ENCODE measurements around the gene MAML3.

MAML3 gene

GRCh38 chr4:139802931-139803330, 351.1 kb downstream of the MAML3 start:
- in situ Hi-C loops (cut with HindIII; ENCODE audit: low sequenced_read_pairs) = no loop called here

- in situ Hi-C loops (cut with HindIII; ENCODE audit: low sequenced_read_pairs) = no loop called here
These were observed 351.5 kb downstream of the MAML3 start for GRCh38 chr4:139802488-139802887.

- in situ Hi-C loops (cut with HindIII; ENCODE audit: low sequenced_read_pairs) = no loop called here
These were observed 352.1 kb downstream of the MAML3 start for GRCh38 chr4:139801895-139802294.

- in situ Hi-C loops (cut with HindIII; ENCODE audit: low sequenced_read_pairs) = no loop called here
These were observed 353.9 kb downstream of the MAML3 start for GRCh38 chr4:139800082-139800481.

- in situ Hi-C loops (cut with HindIII; ENCODE audit: low sequenced_read_pairs) = no loop called here
These were observed 354.4 kb downstream of the MAML3 start for GRCh38 chr4:139799615-139800014.

GRCh38 chr4:139798456-139798855, 355.5 kb downstream of the MAML3 start:
- in situ Hi-C loops (cut with HindIII; ENCODE audit: low sequenced_read_pairs) = no loop called here

GRCh38 chr4:139797287-139797686, 356.7 kb downstream of the MAML3 start:
- in situ Hi-C loops (cut with HindIII; ENCODE audit: low sequenced_read_pairs) = no loop called here

GRCh38 chr4:139795527-139796314, 358.3 kb downstream of the MAML3 start:
- in situ Hi-C loops (cut with HindIII; ENCODE audit: low sequenced_read_pairs) = no loop called here

- in situ Hi-C loops (cut with HindIII; ENCODE audit: low sequenced_read_pairs) = no loop called here
These were observed 359.6 kb downstream of the MAML3 start for GRCh38 chr4:139794158-139794954.

GRCh38 chr4:139791681-139792080, 362.3 kb downstream of the MAML3 start:
- in situ Hi-C loops (cut with HindIII; ENCODE audit: low sequenced_read_pairs) = no loop called here

- in situ Hi-C loops (cut with HindIII; ENCODE audit: low sequenced_read_pairs) = no loop called here
These were observed 363.7 kb downstream of the MAML3 start for GRCh38 chr4:139790291-139790690.

GRCh38 chr4:139789096-139789654, 364.8 kb downstream of the MAML3 start:
- in situ Hi-C loops (cut with HindIII; ENCODE audit: low sequenced_read_pairs) = no loop called here

GRCh38 chr4:139786494-139787354, 367.3 kb downstream of the MAML3 start:
- in situ Hi-C loops (cut with HindIII; ENCODE audit: low sequenced_read_pairs) = no loop called here

GRCh38 chr4:139785356-139785755, 368.6 kb downstream of the MAML3 start:
- in situ Hi-C loops (cut with HindIII; ENCODE audit: low sequenced_read_pairs) = no loop called here

GRCh38 chr4:139783741-139784484, 370.1 kb downstream of the MAML3 start:
- in situ Hi-C loops (cut with HindIII; ENCODE audit: low sequenced_read_pairs) = no loop called here

- in situ Hi-C loops (cut with HindIII; ENCODE audit: low sequenced_read_pairs) = no loop called here
These were observed 371.0 kb downstream of the MAML3 start for GRCh38 chr4:139782926-139783522.

GRCh38 chr4:139781066-139781465, 372.9 kb downstream of the MAML3 start:
- in situ Hi-C loops (cut with HindIII; ENCODE audit: low sequenced_read_pairs) = no loop called here

- in situ Hi-C loops (cut with HindIII; ENCODE audit: low sequenced_read_pairs) = no loop called here
These were observed 374.3 kb downstream of the MAML3 start for GRCh38 chr4:139779691-139780090.

GRCh38 chr4:139777757-139778156, 376.2 kb downstream of the MAML3 start:
- in situ Hi-C loops (cut with HindIII; ENCODE audit: low sequenced_read_pairs) = no loop called here

- in situ Hi-C loops (cut with HindIII; ENCODE audit: low sequenced_read_pairs) = no loop called here
These were observed 377.7 kb downstream of the MAML3 start for GRCh38 chr4:139776235-139776634.

All from endothelial cell of hepatic sinusoid (primary cell).